KG1 (cell line): ENCODE measurements around the gene BNC2.

Experiments used
- DNase-seq: peaks from one replicate; lab custom pipeline; 2025; lab: John Stamatoyannopoulos, UW

BNC2 gene

DNA sequence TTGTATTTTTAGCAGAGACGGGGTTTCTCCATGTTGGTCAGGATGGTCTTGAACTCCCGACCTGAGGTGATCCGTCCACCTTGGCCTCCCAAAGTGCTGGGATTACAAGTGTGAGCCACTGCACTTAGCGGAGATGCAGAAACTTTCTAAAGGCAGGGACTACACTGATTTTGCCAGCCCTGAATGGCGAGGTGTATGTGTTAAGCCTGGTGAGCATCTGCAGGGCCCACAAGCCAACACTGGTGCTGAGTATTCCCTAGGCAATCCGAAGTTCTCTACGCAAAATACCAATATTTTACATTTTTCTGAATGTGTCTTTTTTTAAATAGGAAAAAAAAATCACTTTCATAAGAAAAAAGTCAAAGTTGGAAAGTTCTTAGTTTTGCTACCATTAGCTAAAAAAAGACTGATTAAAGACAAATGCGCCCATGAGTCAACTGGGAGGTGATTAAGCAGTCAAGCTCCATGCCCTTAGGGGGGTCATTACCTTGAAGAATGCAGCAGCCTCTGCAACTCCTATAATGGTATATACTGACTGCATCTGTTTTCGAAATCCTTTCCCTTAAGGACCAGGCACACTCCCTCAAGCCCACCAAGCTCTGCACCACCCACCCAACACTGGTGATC, 502.8 kb downstream of the BNC2 start:
- no peak for DNase-seq

DNA sequence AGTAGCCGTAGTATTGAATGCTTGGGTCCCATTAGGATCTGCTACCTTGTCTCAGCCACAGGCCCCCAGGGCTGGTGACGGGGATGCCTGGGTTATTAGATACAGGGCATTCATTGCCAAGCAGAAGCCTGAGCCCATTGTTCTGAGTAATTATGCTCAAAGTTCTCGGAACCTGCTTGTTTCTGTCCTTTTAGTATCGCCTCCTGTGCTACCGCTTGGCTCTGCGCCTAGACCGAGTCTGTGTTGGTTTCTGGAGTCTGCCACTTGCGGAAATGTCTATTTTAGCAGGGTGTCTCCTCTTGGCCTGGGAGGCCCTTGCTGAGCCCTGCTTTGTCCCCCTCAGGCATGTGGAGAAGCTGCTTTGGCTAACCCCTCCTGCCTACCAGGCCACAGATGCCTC, 506.1 kb downstream of the BNC2 start:
- no peak for DNase-seq

DNA sequence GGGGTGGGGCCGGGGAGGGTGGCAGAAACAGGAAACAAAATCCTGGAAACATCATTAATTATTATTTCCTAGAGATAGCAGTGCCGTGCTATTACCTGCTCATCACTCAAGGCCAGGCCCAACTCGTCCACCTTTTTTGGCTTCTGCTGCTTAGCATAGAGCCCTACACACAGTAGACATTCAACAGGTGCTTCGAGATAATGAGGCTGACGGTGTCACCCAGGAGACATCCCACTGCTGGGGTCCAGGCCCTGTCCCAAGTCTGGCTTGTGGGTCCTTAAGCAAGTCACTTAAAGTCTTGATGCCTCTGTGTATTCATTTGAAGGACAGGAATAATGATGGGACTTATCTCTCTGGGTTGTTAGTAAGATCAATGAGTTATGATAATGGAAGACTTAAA, 506.6 kb downstream of the BNC2 start:
- no peak for DNase-seq

DNA sequence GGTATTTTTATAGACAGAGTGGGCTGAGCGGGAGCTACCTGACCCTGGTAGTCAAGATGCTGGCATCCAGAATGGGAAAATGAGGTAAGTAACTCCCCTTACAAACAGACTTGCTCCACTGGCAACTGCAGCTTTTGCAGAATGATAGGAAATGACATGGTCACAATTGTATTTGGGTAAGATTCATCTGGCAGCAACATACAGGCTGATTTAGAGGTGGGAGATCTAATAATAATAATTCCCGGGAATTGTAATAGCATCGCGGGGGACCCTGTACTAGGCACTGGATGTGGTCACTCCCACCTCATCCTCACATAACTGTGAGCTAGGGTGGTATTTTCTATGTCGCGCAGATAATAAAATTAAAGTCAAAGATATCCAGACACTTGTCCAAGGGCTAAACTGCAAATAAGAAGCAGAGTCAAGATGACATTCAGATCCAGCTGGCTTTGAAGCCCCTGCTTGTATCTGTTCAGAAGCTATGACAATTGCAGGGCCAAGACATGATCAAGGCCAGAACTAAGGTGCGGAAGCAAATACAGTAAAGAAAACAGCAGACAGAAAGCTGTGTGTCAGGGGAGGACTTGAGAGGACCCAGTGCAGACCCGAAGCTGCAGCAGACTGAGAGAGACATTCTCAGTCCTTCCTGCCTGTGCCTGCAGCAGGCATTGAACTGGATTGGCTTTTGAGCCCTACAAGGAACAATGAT, 507.2 kb downstream of the BNC2 start:
- no peak for DNase-seq

DNA sequence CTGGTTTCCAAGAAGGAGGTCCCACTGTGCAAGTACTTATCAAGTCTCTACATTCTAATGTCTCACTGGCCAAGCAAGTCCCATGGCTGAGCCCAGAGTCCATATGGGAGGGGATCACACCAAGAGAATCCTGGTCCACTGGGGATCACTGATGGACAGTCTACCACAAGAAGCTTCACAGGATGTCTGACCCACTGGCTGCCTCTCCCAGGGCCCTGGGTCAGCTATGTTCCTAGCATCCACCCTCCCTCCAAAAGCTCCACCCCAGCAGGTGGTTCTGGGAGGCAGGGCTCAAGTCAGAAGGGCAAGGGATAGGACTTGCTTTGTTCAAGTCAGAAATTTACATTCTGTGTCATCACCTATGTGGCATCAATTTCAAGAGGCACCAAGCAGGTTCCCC, 508.5 kb downstream of the BNC2 start:
- DNase-seq = no peak

DNA sequence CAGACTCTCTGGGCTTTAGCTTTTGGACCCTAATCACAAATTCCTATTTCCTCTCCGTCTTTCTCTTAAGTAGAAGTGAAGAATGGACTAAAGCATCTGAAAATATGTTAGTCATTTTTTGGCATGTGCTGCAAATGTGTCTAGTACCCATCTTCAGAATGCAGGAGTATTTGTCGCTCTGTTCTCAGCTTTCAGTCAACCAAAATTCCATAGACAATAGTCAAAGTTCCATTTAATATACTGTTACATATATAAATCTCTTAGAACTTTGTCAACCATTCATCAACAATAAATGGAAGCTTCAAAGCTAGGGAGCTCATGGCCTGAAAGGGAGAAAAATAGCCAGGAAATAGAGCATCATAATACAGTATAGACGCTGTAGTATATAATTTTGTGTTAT, 509.4 kb downstream of the BNC2 start:
- no peak for DNase-seq

DNA sequence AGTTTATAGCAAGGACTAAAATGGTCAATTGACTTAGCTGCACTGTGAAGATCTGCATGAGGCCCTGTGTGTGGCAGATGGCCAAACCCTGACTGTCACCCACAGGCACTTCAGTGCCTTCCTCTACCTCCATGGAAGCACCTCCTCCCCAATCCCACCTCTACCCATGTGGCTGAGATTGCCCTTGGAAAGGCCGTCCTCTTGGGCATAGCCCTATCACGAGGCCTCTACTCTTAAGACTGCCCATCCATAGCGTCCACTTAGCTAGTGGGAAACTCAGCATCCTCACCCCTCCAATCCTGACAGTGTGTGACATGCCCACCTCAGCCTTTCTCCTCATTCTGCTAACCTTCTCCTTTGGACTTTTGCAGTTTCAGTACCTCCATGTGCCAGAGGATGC, 510.2 kb downstream of the BNC2 start:
- DNase-seq = no peak
